Activated CD4-positive, alpha-beta T cell treated with anti-CD3 and anti-CD28 coated beads for 36 hours (primary cell): ENCODE results near the gene CYB5D1. TPM values are rescaled to one million over a fixed set of nuclear protein-coding genes. Genes with fewer than 3 reads are reported as not detected.

Experiments used
- ATAC-seq: fragments of 200-7000 bp; cut with Tn5 transposase; one replicate; pipeline ENCODE4 v1.10.0; 2021; ENCODE audit warnings: mild to moderate bottlenecking, moderate library complexity
- CTCF ChIA-PET: fragments of 350-600 bp; sonication (Branson Sonifier 250); formaldehyde crosslinking; loops from one replicate; lab custom pipeline; 2021; ENCODE audit warnings: antibody characterized with exemption; lab: Charles Lee
- POLR2A ChIA-PET: fragments of 350-600 bp; sonication (Branson Sonifier 250); formaldehyde crosslinking; loops from one replicate; lab custom pipeline; 2021; ENCODE audit warnings: antibody characterized with exemption, inconsistent platforms; lab: Charles Lee
- DNase-seq: peaks from one replicate; pipeline ENCODE4 v3.0.0-alpha.2; 2020
- H3K27ac Mint-ChIP-seq: one replicate; pipeline ENCODE4 v1.8.0; 2021; ENCODE audit warnings: mixed read lengths
- H3K27me3 Mint-ChIP-seq: one replicate; pipeline ENCODE4 v1.8.0; 2021; ENCODE audit warnings: mixed read lengths
- H3K36me3 Mint-ChIP-seq: one replicate; pipeline ENCODE4 v1.8.0; 2021; ENCODE audit warnings: low read depth, mixed read lengths
- H3K4me1 Mint-ChIP-seq: one replicate; pipeline ENCODE4 v1.8.0; 2021; ENCODE audit warnings: mixed read lengths
- H3K4me3 Mint-ChIP-seq: one replicate; pipeline ENCODE4 v1.8.0; 2021; ENCODE audit warnings: mild to moderate bottlenecking, moderate library complexity, mixed read lengths
- H3K9me3 Mint-ChIP-seq: one replicate; pipeline ENCODE4 v1.8.0; 2021; ENCODE audit warnings: low read depth, mixed read lengths
- intact Hi-C, 2 experiments: fragments of 100-400 bp; cut with DNase I in 1 of 2; cut with micrococcal nuclease in 1 of 2; formaldehyde crosslinking; loops; one replicate each; pipeline versions ENCODE4 v1.14.2 to v1.15.1; 2022 to 2024; cut with DNase I, micrococcal nuclease
- total RNA-seq, 2 experiments: library from RNA; stranded (reverse); gene quantifications; one replicate each; pipeline ENCODE4 v1.2.3, GENCODE V29; 2021

The CYB5D1 gene
- total RNA-seq, 2 experiments from 2014 or later, result 12.5 to 12.6 TPM

- ChIA-PET CTCF (interaction anchor here (0.6 to 3.3 kb wide), 13 partner anchors 9 to 158 kb away, joined by 3 to 20 read pairs (median 5); partner anchors contain the start of gene NAA38), POLR2A (interaction anchor here (0.6 to 1.4 kb wide), 5 partner anchors 11 to 98 kb away, joined by 3 to 5 read pairs (median 3); partner anchors contain the start of genes CNTROB, CYB5D1, NAA38 and TRAPPC1)
- Mint-ChIP-seq H3K27ac (peak within 1 kb of the TSS; percentile 91), H3K4me3 (peak within 1 kb of the TSS; percentile 93), H3K27me3 (no peaks in the 10 kb centered on the region), H3K4me1 (peaks cover 30% of the 10 kb centered on the region), H3K9me3 (no peaks in the 10 kb centered on the region), H3K36me3 (no peaks in the 10 kb centered on the region)
- intact Hi-C loops, result loop anchor here (2.0 kb wide), 7 partner anchors 53 to 455 kb away; partner anchors contain the start of genes ALOXE3 (in 1 of the 2), POLR2A (in 1 of the 2) and RANGRF (in 1 of the 2)
- peak; percentile 67 for ATAC-seq
- peak; percentile 93 for DNase-seq
These were observed 23.8 kb upstream of the CYB5D1 start, which contains the start of gene KDM6B for GRCh38 chr17:7833795-7834541. Gene KDM6B, plus strand, starts transcription at chr17:7834217. Its CDS starts 11,338 bp downstream, at chr17:7845555.

GRCh38 chr17:7834542-7834956, 23.3 kb upstream of the CYB5D1 start:
- H3K4me3 Mint-ChIP-seq, result peak overlapping the region; percentile 93
- intact Hi-C loops, result loop anchor here (2.0 kb wide), 7 partner anchors 52 to 454 kb away; partner anchors contain the start of genes ALOXE3 (in 1 of the 2), POLR2A (in 1 of the 2) and RANGRF (in 1 of the 2)
- peak overlapping the region; percentile 91 for H3K27ac Mint-ChIP-seq
- H3K36me3 Mint-ChIP-seq, result peaks cover 2% of the 10 kb centered on the region
- H3K27me3 Mint-ChIP-seq, result no peaks in the 10 kb centered on the region
- H3K9me3 Mint-ChIP-seq, result no peaks in the 10 kb centered on the region
- peaks cover 36% of the 10 kb centered on the region for H3K4me1 Mint-ChIP-seq
- peak; percentile 71 for DNase-seq
- ATAC-seq, result peak; percentile 2
- POLR2A ChIA-PET, result interaction anchor here (1.0 to 1.2 kb wide), 2 partner anchors 23 to 251 kb away, joined by 3 read pairs; partner anchors contain the start of genes MPDU1 and NAA38
- CTCF ChIA-PET, result interaction anchor here (0.6 to 3.3 kb wide), 13 partner anchors 9 to 239 kb away, joined by 3 to 20 read pairs (median 5); partner anchors contain the start of genes CNTROB, NAA38, TP53 and TRAPPC1

GRCh38 chr17:7834957-7835813, 22.6 kb upstream of the CYB5D1 start:
- Mint-ChIP-seq H3K36me3 (peaks cover 4% of the 10 kb centered on the region), H3K27ac (peak overlapping the region; percentile 91), H3K4me1 (peaks cover 42% of the 10 kb centered on the region), H3K9me3 (no peaks in the 10 kb centered on the region), H3K27me3 (no peaks in the 10 kb centered on the region), H3K4me3 (peak overlapping the region; percentile 93)
- ChIA-PET CTCF (interaction anchor here (0.6 to 3.3 kb wide), 19 partner anchors 10 to 448 kb away, joined by 3 to 20 read pairs (median 4); partner anchors contain the start of genes CNTROB, NAA38, TP53 and TRAPPC1), POLR2A (interaction anchor here (0.5 to 1.2 kb wide), 6 partner anchors 10 to 357 kb away, joined by 3 to 5 read pairs (median 3); partner anchors contain the start of genes MPDU1, NAA38 and TP53)
- peak; percentile 57 for ATAC-seq
- DNase-seq, result peak; percentile 96
- intact Hi-C loops, result loop anchor here (1.0 to 2.0 kb wide), 13 partner anchors 9 to 454 kb away; partner anchors contain the start of genes NAA38 (in 2 of the 2), ALOXE3 (in 1 of the 2), POLR2A (in 1 of the 2) and RANGRF (in 1 of the 2)

- DNase-seq (peak; percentile 64), ATAC-seq (no peak)
- H3K36me3 Mint-ChIP-seq, result peaks cover 12% of the 10 kb centered on the region
- no peaks in the 10 kb centered on the region for H3K9me3 Mint-ChIP-seq
- H3K27ac Mint-ChIP-seq, result peak overlapping the region; percentile 85
- intact Hi-C loops, result loop anchor here (1.0 to 2.0 kb wide), 14 partner anchors 8 to 453 kb away; partner anchors contain the start of genes NAA38 (in 2 of the 2), ALOXE3 (in 1 of the 2), POLR2A (in 1 of the 2) and RANGRF (in 1 of the 2)
- CTCF ChIA-PET, result interaction anchor here (0.6 to 3.3 kb wide), 14 partner anchors 9 to 447 kb away, joined by 3 to 20 read pairs (median 3); partner anchors contain the start of genes NAA38 and TP53
- H3K27me3 Mint-ChIP-seq, result no peaks in the 10 kb centered on the region
- POLR2A ChIA-PET, result interaction anchor here (0.5 to 1.0 kb wide), 3 partner anchors 9 to 212 kb away, joined by 3 to 5 read pairs (median 4); partner anchors contain the start of gene TP53
- peak overlapping the region; percentile 93 for H3K4me3 Mint-ChIP-seq
- H3K4me1 Mint-ChIP-seq, result peaks cover 51% of the 10 kb centered on the region
These were observed 21.8 kb upstream of the CYB5D1 start for GRCh38 chr17:7835814-7836595.

- no peak for ATAC-seq
- peak overlapping the region; percentile 93 for H3K4me3 Mint-ChIP-seq
- ChIA-PET CTCF (interaction anchor here (0.7 to 3.3 kb wide), 5 partner anchors 14 to 224 kb away, joined by 3 to 20 read pairs (median 3); partner anchors contain the start of gene NAA38), POLR2A (no interaction called here)
- H3K9me3 Mint-ChIP-seq, result no peaks in the 10 kb centered on the region
- peaks cover 16% of the 10 kb centered on the region for H3K36me3 Mint-ChIP-seq
- H3K27me3 Mint-ChIP-seq, result no peaks in the 10 kb centered on the region
- intact Hi-C loops, result loop anchor here in 1 of 2 experiments (2.0 kb wide), 1 partner anchor 358 kb away; the partner anchor contains the start of gene ZBTB4
- DNase-seq, result peak; percentile 83
- peaks cover 56% of the 10 kb centered on the region for H3K4me1 Mint-ChIP-seq
- peak overlapping the region; percentile 81 for H3K27ac Mint-ChIP-seq
These were observed 21.0 kb upstream of the CYB5D1 start for GRCh38 chr17:7836596-7837407.

GRCh38 chr17:7837408-7838088, 20.3 kb upstream of the CYB5D1 start:
- POLR2A ChIA-PET, result no interaction called here
- no peak for DNase-seq
- peak overlapping the region; percentile 93 for H3K4me3 Mint-ChIP-seq

GRCh38 chr17:7838090-7839075, 19.4 kb upstream of the CYB5D1 start:
- CTCF ChIA-PET, result interaction anchor here (0.6 to 1.3 kb wide), 5 partner anchors 13 to 159 kb away, joined by 3 to 5 read pairs (median 3); partner anchors contain the start of gene NAA38
- POLR2A ChIA-PET, result interaction anchor here (0.7 kb wide), 1 partner anchor 152 kb away, joined by 4 read pairs; no protein-coding TSS in a partner anchor
- Mint-ChIP-seq H3K27me3 (no peaks in the 10 kb centered on the region), H3K4me1 (peaks cover 53% of the 10 kb centered on the region), H3K9me3 (no peaks in the 10 kb centered on the region), H3K4me3 (peak overlapping the region; percentile 93), H3K27ac (peak overlapping the region; percentile 92), H3K36me3 (peaks cover 16% of the 10 kb centered on the region)
- DNase-seq (no peak), ATAC-seq (no peak)
- intact Hi-C loops, result no loop called here

More at GRCh38 chr17:7837408-7838088, 20.3 kb upstream of the CYB5D1 start:
- intact Hi-C loops, result loop anchor here in 1 of 2 experiments (2.0 kb wide), 1 partner anchor 359 kb away; the partner anchor contains the start of gene ZBTB4
- peaks cover 16% of the 10 kb centered on the region for H3K36me3 Mint-ChIP-seq
- peak overlapping the region; percentile 81 for H3K27ac Mint-ChIP-seq
- no peak for ATAC-seq
- H3K4me1 Mint-ChIP-seq, result peaks cover 56% of the 10 kb centered on the region
- CTCF ChIA-PET, result interaction anchor here (0.6 to 1.3 kb wide), 6 partner anchors 12 to 160 kb away, joined by 3 to 5 read pairs (median 3); partner anchors contain the start of gene NAA38
- H3K27me3 Mint-ChIP-seq, result no peaks in the 10 kb centered on the region
- H3K9me3 Mint-ChIP-seq, result no peaks in the 10 kb centered on the region
